Measurements from ENCODE around the gene SLC16A10.
A peak's percentile ranks its signal among the peaks of the same experiment; 100 is the strongest.
"Not testable (repeated sequence)": the region's sequence is repeated elsewhere in the genome, so short reads cannot be mapped to it uniquely, and the experiment has no call there.

The SLC16A10 gene

GRCh38 chr6:111185954-111186353 lies 98.7 kb downstream of the SLC16A10 start:
- DNase-seq (ENCODE audit: low read depth, low spot score), result no peak

- DNase-seq (ENCODE audit: low read depth, low spot score), result no peak
These were observed 100.6 kb downstream of the SLC16A10 start for GRCh38 chr6:111187874-111188273.

GRCh38 chr6:111189666-111190210 lies 102.4 kb downstream of the SLC16A10 start:
- DNase-seq (ENCODE audit: low read depth, low spot score), result not testable (repeated sequence)

- no peak for DNase-seq (ENCODE audit: low read depth, low spot score)
These were observed 103.3 kb downstream of the SLC16A10 start for GRCh38 chr6:111190637-111191036.

GRCh38 chr6:111191136-111191535 lies 103.8 kb downstream of the SLC16A10 start:
- not testable (repeated sequence) for DNase-seq (ENCODE audit: low read depth, low spot score)

- no peak for DNase-seq (ENCODE audit: low read depth, low spot score)
These were observed 105.7 kb downstream of the SLC16A10 start for GRCh38 chr6:111192911-111193555.

GRCh38 chr6:111195656-111196055 lies 108.4 kb downstream of the SLC16A10 start:
- DNase-seq (ENCODE audit: low read depth, low spot score), result no peak

GRCh38 chr6:111198841-111199240 lies 111.5 kb downstream of the SLC16A10 start:
- no peak for DNase-seq (ENCODE audit: low read depth, low spot score)

- DNase-seq (ENCODE audit: low read depth, low spot score), result no peak
These were observed 112.6 kb downstream of the SLC16A10 start for GRCh38 chr6:111199935-111200334.

- no peak for DNase-seq (ENCODE audit: low read depth, low spot score)
These were observed 113.3 kb downstream of the SLC16A10 start for GRCh38 chr6:111200350-111201243.

- DNase-seq (ENCODE audit: low read depth, low spot score), result no peak
These were observed 113.9 kb downstream of the SLC16A10 start for GRCh38 chr6:111201244-111201554.

GRCh38 chr6:111201764-111202163 lies 114.5 kb downstream of the SLC16A10 start:
- DNase-seq (ENCODE audit: low read depth, low spot score), result no peak

GRCh38 chr6:111203539-111203938 lies 116.2 kb downstream of the SLC16A10 start:
- not testable (repeated sequence) for DNase-seq (ENCODE audit: low read depth, low spot score)

- DNase-seq (ENCODE audit: low read depth, low spot score), result no peak
These were observed 117.0 kb downstream of the SLC16A10 start for GRCh38 chr6:111204305-111204704.

- no peak for DNase-seq (ENCODE audit: low read depth, low spot score)
These were observed 117.6 kb downstream of the SLC16A10 start for GRCh38 chr6:111204881-111205280.

GRCh38 chr6:111205502-111205901 lies 118.2 kb downstream of the SLC16A10 start:
- no peak for DNase-seq (ENCODE audit: low read depth, low spot score)

GRCh38 chr6:111207141-111207858 lies 120.0 kb downstream of the SLC16A10 start:
- DNase-seq (ENCODE audit: low read depth, low spot score), result no peak

GRCh38 chr6:111208933-111209332 lies 121.6 kb downstream of the SLC16A10 start:
- no peak for DNase-seq (ENCODE audit: low read depth, low spot score)

- DNase-seq (ENCODE audit: low read depth, low spot score), result peak; percentile 76
These were observed 123.0 kb downstream of the SLC16A10 start for GRCh38 chr6:111210194-111210728.

GRCh38 chr6:111211411-111212030 lies 124.2 kb downstream of the SLC16A10 start:
- DNase-seq (ENCODE audit: low read depth, low spot score), result peak; percentile 21

- no peak for DNase-seq (ENCODE audit: low read depth, low spot score)
These were observed 125.3 kb downstream of the SLC16A10 start for GRCh38 chr6:111212625-111213024.
